ENCODE data around the gene PAPPA2. TPM values are rescaled to one million over a fixed set of nuclear protein-coding genes. Genes with fewer than 3 reads are reported as not detected.
"Not testable (repeated sequence)": the region's sequence is repeated elsewhere in the genome, so short reads cannot be mapped to it uniquely, and the experiment has no call there.

The PAPPA2 gene
- total RNA-seq, 1 experiment from 2014 or later = not detected

DNA sequence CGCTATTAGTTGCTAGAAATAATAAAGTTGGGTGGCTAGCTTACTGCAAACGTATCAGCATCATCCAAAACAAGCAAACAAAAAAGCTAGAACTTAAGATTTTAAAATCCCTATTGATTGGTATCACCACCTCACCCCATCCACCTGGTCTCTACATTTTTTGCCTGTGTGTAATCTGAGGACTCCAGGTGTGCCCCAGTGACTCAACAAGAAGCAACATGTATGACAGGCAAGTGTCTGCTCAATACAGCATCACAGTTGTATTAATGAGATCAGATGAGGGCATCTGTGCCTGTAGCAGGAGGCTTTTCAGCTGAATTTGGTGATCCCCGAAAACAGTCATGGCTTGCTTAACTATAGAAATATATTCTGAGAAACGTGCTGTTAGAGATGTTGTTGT lies 14.6 kb upstream of the PAPPA2 start:
- DNase-seq = no peak
- Histone ChIP-seq H3K79me2 (ENCODE audit: low read length) (no peaks in the 10 kb centered on the region), H3K4me1 (ENCODE audit: low read length) (no peaks in the 10 kb centered on the region), H3K27me3 (ENCODE audit: low read length) (no peaks in the 10 kb centered on the region), H3K9me3 (ENCODE audit: low read length) (no peaks in the 10 kb centered on the region), H3K4me2 (ENCODE audit: low read depth, low read length, poor library complexity, severe bottlenecking) (no peak overlapping the region), H2AFZ (ENCODE audit: low read length) (no peak overlapping the region), H3K9me2 (replicated peaks; ENCODE audit: insufficient read depth, low read length) (no peaks in the 10 kb centered on the region), H3K4me3 (ENCODE audit: low read length) (no peak overlapping the region), H4K20me1 (ENCODE audit: insufficient read depth, low read depth, low read length) (no peaks in the 10 kb centered on the region), H3K36me3 (ENCODE audit: insufficient read depth, low read length) (no peaks in the 10 kb centered on the region), H3K9ac (ENCODE audit: low read length) (no peak overlapping the region), H3K27ac (ENCODE audit: low read length) (no peak overlapping the region)

- no peak overlapping the region for H3K4me3 ChIP-seq (ENCODE audit: low read length)
- H3K9ac ChIP-seq (ENCODE audit: low read length) = no peak overlapping the region
- no peak overlapping the region for H3K4me2 ChIP-seq (ENCODE audit: low read depth, low read length, poor library complexity, severe bottlenecking)
- no peak overlapping the region for H2AFZ ChIP-seq (ENCODE audit: low read length)
- H4K20me1 ChIP-seq (ENCODE audit: insufficient read depth, low read depth, low read length) = no peaks in the 10 kb centered on the region
- H3K27me3 ChIP-seq (ENCODE audit: low read length) = no peaks in the 10 kb centered on the region
- no peaks in the 10 kb centered on the region for H3K36me3 ChIP-seq (ENCODE audit: insufficient read depth, low read length)
- no peak for DNase-seq
- H3K27ac ChIP-seq (ENCODE audit: low read length) = no peak overlapping the region
- H3K9me3 ChIP-seq (ENCODE audit: low read length) = no peaks in the 10 kb centered on the region
- H3K9me2 ChIP-seq (replicated peaks; ENCODE audit: insufficient read depth, low read length) = no peaks in the 10 kb centered on the region
- H3K4me1 ChIP-seq (ENCODE audit: low read length) = no peaks in the 10 kb centered on the region
- H3K79me2 ChIP-seq (ENCODE audit: low read length) = no peaks in the 10 kb centered on the region
Observed at GRCh38 chr1:176450526-176450925, 12.4 kb upstream of the PAPPA2 start.

GRCh38 chr1:176451741-176452140 lies 11.2 kb upstream of the PAPPA2 start:
- not testable (repeated sequence) for H3K4me1 ChIP-seq (ENCODE audit: low read length); H3K9me3 ChIP-seq (ENCODE audit: low read length); H3K27ac ChIP-seq (ENCODE audit: low read length); H2AFZ ChIP-seq (ENCODE audit: low read length); DNase-seq; H3K9ac ChIP-seq (ENCODE audit: low read length); H3K4me2 ChIP-seq (ENCODE audit: low read depth, low read length, poor library complexity, severe bottlenecking); H3K4me3 ChIP-seq (ENCODE audit: low read length); H3K9me2 ChIP-seq (replicated peaks; ENCODE audit: insufficient read depth, low read length); H3K79me2 ChIP-seq (ENCODE audit: low read length); H4K20me1 ChIP-seq (ENCODE audit: insufficient read depth, low read depth, low read length); H3K27me3 ChIP-seq (ENCODE audit: low read length); H3K36me3 ChIP-seq (ENCODE audit: insufficient read depth, low read length)

DNA sequence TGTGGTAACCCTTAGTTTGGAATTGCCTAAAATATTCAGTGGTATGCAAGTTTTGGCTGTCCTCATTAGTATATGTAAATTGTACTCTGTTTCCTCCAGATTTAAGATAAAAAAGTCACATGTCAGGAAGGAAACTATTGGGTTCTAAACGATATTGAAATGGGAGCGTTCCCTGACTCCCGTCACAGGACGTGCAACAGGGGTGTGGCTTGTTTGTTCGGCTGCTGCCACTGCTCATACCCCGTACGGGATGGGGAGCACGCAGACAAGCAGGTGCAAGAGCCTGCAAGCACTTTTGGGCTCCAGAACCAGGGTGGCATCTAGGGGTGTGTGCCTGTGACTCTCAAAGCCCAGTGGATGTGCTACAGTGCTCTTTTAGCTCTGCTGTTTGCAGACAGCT lies 6.2 kb upstream of the PAPPA2 start:
- Histone ChIP-seq H3K4me1 (ENCODE audit: low read length) (no peaks in the 10 kb centered on the region), H3K79me2 (ENCODE audit: low read length) (no peaks in the 10 kb centered on the region), H3K27ac (ENCODE audit: low read length) (no peak overlapping the region), H4K20me1 (ENCODE audit: insufficient read depth, low read depth, low read length) (no peaks in the 10 kb centered on the region), H3K27me3 (ENCODE audit: low read length) (no peaks in the 10 kb centered on the region), H3K36me3 (ENCODE audit: insufficient read depth, low read length) (no peaks in the 10 kb centered on the region), H3K4me2 (ENCODE audit: low read depth, low read length, poor library complexity, severe bottlenecking) (no peak overlapping the region), H3K9me2 (replicated peaks; ENCODE audit: insufficient read depth, low read length) (no peaks in the 10 kb centered on the region), H2AFZ (ENCODE audit: low read length) (no peak overlapping the region), H3K9me3 (ENCODE audit: low read length) (no peaks in the 10 kb centered on the region), H3K4me3 (ENCODE audit: low read length) (no peak overlapping the region), H3K9ac (ENCODE audit: low read length) (no peak overlapping the region)
- no peak for DNase-seq

- Histone ChIP-seq H3K27ac (ENCODE audit: low read length) (no peak overlapping the region), H3K4me2 (ENCODE audit: low read depth, low read length, poor library complexity, severe bottlenecking) (no peak overlapping the region), H4K20me1 (ENCODE audit: insufficient read depth, low read depth, low read length) (no peaks in the 10 kb centered on the region), H3K4me3 (ENCODE audit: low read length) (no peak overlapping the region), H3K9me3 (ENCODE audit: low read length) (no peaks in the 10 kb centered on the region), H3K79me2 (ENCODE audit: low read length) (no peaks in the 10 kb centered on the region), H3K36me3 (ENCODE audit: insufficient read depth, low read length) (no peaks in the 10 kb centered on the region), H3K9ac (ENCODE audit: low read length) (no peak overlapping the region), H2AFZ (ENCODE audit: low read length) (no peak overlapping the region), H3K4me1 (ENCODE audit: low read length) (no peaks in the 10 kb centered on the region), H3K27me3 (ENCODE audit: low read length) (no peaks in the 10 kb centered on the region), H3K9me2 (replicated peaks; ENCODE audit: insufficient read depth, low read length) (no peaks in the 10 kb centered on the region)
- no peak for DNase-seq
Observed at GRCh38 chr1:176460544-176461336, 2.2 kb upstream of the PAPPA2 start.

- H3K27ac ChIP-seq (ENCODE audit: low read length) = no peak overlapping the region
- H3K4me3 ChIP-seq (ENCODE audit: low read length) = no peak overlapping the region
- no peaks in the 10 kb centered on the region for H3K79me2 ChIP-seq (ENCODE audit: low read length)
- no peaks in the 10 kb centered on the region for H3K27me3 ChIP-seq (ENCODE audit: low read length)
- DNase-seq = no peak
- H3K9me3 ChIP-seq (ENCODE audit: low read length) = no peaks in the 10 kb centered on the region
- H2AFZ ChIP-seq (ENCODE audit: low read length) = no peak overlapping the region
- H3K9ac ChIP-seq (ENCODE audit: low read length) = no peak overlapping the region
- H3K9me2 ChIP-seq (replicated peaks; ENCODE audit: insufficient read depth, low read length) = no peaks in the 10 kb centered on the region
- no peak overlapping the region for H3K4me2 ChIP-seq (ENCODE audit: low read depth, low read length, poor library complexity, severe bottlenecking)
- no peaks in the 10 kb centered on the region for H4K20me1 ChIP-seq (ENCODE audit: insufficient read depth, low read depth, low read length)
- H3K4me1 ChIP-seq (ENCODE audit: low read length) = no peaks in the 10 kb centered on the region
- H3K36me3 ChIP-seq (ENCODE audit: insufficient read depth, low read length) = no peaks in the 10 kb centered on the region
Observed at GRCh38 chr1:176461576-176461975, 1.4 kb upstream of the PAPPA2 start.

DNA sequence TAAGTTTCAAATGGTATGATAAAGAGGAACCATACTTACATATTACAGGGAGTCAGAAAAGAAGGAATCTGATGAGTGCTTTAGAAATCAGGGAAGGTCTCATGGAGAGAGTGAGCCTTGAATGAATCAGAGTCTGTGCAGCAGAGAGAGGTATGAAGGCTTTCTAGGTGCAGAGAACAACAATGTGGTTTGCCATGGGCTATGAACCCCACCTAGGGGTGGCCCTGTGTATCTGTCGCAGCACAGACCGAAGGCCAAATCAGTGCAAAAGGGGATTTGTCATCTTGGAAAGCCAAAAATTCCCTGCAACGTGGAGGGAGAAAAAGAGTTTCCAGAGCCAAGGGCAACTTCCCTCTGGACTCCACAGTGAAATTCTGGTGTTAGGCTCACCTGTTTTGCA lies 3.5 kb downstream of the PAPPA2 start:
- Histone ChIP-seq H3K4me1 (ENCODE audit: low read length) (no peaks in the 10 kb centered on the region), H3K9me2 (replicated peaks; ENCODE audit: insufficient read depth, low read length) (no peaks in the 10 kb centered on the region), H3K9me3 (ENCODE audit: low read length) (no peaks in the 10 kb centered on the region), H3K4me3 (ENCODE audit: low read length) (no peak overlapping the region), H3K36me3 (ENCODE audit: insufficient read depth, low read length) (no peaks in the 10 kb centered on the region), H4K20me1 (ENCODE audit: insufficient read depth, low read depth, low read length) (no peaks in the 10 kb centered on the region), H3K27me3 (ENCODE audit: low read length) (no peaks in the 10 kb centered on the region), H3K79me2 (ENCODE audit: low read length) (no peaks in the 10 kb centered on the region), H3K27ac (ENCODE audit: low read length) (no peak overlapping the region), H3K4me2 (ENCODE audit: low read depth, low read length, poor library complexity, severe bottlenecking) (no peak overlapping the region), H2AFZ (ENCODE audit: low read length) (no peak overlapping the region), H3K9ac (ENCODE audit: low read length) (no peak overlapping the region)
- peak; percentile 63 for DNase-seq

GRCh38 chr1:176469450-176470010 lies 6.6 kb downstream of the PAPPA2 start:
- no peaks in the 10 kb centered on the region for H3K79me2 ChIP-seq (ENCODE audit: low read length)
- H3K4me3 ChIP-seq (ENCODE audit: low read length) = no peak overlapping the region
- no peaks in the 10 kb centered on the region for H3K9me3 ChIP-seq (ENCODE audit: low read length)
- DNase-seq = no peak
- no peaks in the 10 kb centered on the region for H3K9me2 ChIP-seq (replicated peaks; ENCODE audit: insufficient read depth, low read length)
- no peak overlapping the region for H3K4me2 ChIP-seq (ENCODE audit: low read depth, low read length, poor library complexity, severe bottlenecking)
- H3K36me3 ChIP-seq (ENCODE audit: insufficient read depth, low read length) = no peaks in the 10 kb centered on the region
- no peak overlapping the region for H3K9ac ChIP-seq (ENCODE audit: low read length)
- no peaks in the 10 kb centered on the region for H4K20me1 ChIP-seq (ENCODE audit: insufficient read depth, low read depth, low read length)
- H3K27me3 ChIP-seq (ENCODE audit: low read length) = no peaks in the 10 kb centered on the region
- H3K27ac ChIP-seq (ENCODE audit: low read length) = no peak overlapping the region
- H3K4me1 ChIP-seq (ENCODE audit: low read length) = no peaks in the 10 kb centered on the region
- no peak overlapping the region for H2AFZ ChIP-seq (ENCODE audit: low read length)
